NCI-H345 treated with DMSO at 0.1 percent for 48 hours (cell line): ENCODE results near the gene PRIM1.
A peak's percentile ranks its signal among the peaks of the same experiment; 100 is the strongest.
"Not testable (repeated sequence)": the region's sequence is repeated elsewhere in the genome, so short reads cannot be mapped to it uniquely, and the experiment has no call there.

Experiments used
- DNase-seq: peaks from one replicate; lab custom pipeline; 2025; ENCODE audit not compliant: unreplicated experiment; lab: John Stamatoyannopoulos, UW

Gene PRIM1

GRCh38 chr12:56751712-56752598 lies at the start of gene PRIM1:
Gene PRIM1 (minus strand): TSS chr12:56752323. CDS start chr12:56752298, 25 bp downstream.
- DNase-seq, result peak; percentile 87

DNA sequence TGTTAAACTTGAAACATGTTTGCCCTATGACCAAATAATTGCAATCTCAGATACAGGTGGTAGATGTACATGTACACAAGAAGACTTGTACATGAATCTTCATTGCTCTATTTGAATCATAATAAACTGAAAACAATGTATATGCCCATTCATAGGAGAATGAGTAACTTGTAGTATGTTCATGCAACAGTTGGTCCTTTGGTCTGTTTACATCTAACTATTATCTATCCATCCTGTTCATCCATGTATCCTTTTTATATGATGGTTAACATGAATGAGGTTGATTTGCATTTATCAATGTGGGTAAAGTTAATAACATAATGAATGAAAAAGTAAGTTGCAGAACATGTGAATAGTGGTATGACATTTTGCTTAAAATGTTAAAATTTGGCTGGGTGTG lies 48.1 kb upstream of the PRIM1 start:
- no peak for DNase-seq

DNA sequence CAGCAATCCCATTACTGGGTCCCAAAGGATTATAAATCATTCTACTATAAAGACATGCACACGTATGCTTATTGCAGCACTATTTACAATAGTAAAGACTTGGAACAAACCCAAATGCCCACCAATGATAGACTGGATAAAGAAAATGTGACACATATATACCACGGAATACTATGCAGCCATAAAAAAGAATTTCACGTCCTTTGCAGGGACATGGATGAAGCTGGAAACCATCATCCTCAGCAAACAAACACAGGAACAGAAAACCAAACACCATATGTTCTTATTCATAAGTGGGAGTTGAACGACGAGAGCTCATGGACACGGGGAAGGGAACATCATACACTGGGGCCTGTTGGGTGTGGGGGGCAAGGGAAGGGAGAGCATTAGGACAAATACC lies 47.2 kb upstream of the PRIM1 start:
- not testable (repeated sequence) for DNase-seq

GRCh38 chr12:56795791-56796190 lies 43.7 kb upstream of the PRIM1 start:
- not testable (repeated sequence) for DNase-seq

- DNase-seq, result not testable (repeated sequence)
These were observed 43.0 kb upstream of the PRIM1 start for GRCh38 chr12:56795046-56795562.

DNA sequence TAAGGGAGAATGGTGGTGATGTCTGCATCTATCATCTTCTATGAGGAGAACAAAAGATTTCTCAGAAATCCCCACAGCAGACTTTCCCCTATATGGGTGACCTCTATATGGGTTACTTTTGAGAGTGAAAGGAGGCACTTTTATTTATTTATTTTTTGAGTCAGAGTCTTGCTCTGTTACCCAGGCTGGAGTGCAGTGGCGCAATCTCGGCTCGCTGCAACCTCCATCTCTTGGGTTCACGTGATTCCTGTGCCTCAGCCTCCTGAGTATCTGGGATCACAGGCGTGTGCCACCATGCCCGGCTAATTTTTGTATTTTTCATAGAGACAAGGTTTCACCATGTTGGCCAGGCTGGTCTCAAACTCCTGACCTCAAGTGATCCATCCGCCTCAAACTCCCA lies 41.0 kb upstream of the PRIM1 start:
- not testable (repeated sequence) for DNase-seq

DNA sequence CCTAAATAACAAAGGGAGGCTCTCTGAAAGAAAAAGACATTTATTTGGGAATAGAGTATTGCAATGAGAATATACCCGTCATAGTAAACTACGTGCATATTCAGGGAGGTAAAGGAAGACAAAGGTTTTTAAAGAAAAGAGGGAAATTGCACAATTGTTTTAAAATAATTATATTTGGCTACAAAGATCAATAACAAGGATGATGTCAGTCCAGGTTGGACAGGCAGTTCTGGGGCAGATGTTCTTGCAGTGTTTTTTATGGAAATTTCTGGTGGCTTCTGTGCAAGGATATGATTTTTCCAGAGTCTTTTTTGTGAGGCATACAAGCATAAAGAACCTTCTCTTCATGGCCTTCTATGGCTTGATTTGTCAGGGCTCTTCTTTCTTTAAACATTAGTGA lies 40.6 kb upstream of the PRIM1 start:
- DNase-seq, result no peak

DNA sequence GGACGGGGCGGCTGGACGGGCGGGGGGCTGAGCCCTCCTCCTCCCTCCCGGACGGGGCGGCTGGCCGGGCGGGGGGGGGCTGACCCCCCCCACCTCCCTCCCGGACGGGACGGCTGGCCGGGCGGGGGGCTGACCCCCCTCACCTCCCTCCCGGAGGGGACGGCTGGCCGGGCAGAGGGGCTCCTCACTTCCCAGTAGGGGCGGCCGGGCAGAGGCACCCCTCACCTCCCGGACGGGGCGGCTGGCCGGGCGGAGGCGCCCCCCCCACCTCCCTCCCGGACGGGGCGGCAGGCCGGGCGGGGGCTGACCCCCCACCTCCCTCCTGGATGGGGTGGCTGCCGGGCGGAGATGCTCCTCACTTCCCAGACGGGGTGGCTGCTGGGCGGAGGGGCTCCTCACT lies 37.3 kb upstream of the PRIM1 start:
- not testable (repeated sequence) for DNase-seq

GRCh38 chr12:56787498-56787897 lies 35.4 kb upstream of the PRIM1 start:
- DNase-seq, result no peak

DNA sequence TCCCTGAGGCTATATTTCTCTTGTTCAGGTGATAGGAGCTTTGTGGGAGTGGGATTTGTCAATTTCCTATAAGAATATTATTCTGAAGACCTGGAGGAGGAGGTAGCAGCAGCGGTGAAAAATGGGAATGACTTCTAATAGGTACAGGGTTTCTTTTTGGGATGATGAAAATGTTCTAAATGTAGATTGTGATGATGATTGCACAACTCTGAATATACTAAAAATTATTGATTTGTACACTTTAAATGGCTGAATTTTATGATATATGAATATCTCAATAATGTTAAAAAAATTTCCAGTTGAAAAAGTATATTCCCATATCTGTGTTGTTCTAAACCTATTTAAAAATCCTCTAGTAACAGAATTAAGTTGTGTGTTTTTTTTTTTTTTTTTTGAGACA lies 33.8 kb upstream of the PRIM1 start:
- DNase-seq, result no peak

DNA sequence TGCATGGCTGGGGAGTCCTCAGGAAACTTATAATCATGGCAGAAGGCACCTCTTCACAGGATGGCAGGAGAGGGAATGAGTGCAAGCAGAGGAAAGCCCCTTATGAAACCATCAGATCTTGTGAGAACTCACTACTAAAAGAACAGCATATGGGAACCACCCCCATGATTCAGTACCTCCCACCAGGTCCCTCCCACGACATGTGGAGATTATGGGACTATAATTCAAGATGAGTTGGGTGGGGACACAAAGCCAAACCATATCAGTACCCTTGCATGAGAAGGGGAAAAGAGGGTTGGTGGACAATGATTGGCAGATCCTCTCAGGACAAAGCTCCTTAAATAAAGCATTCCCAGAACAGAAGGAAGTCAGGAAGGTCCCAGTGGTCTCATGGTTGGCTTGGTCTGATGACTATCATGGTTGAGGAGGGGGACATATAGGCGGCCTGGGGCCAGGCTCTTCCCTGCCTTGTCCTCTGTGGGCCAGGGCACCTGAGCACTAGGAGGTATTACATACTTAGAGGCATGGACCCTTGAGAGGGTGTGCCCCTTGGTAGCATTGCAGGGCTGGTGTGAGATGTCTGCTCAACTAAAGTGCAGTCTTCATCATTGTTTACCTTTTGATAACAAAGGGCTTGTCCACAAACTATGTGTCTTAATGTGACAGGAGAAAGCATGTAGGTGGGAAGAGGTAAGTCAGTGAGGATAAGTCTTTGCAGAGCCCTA lies 33.2 kb upstream of the PRIM1 start:
- no peak for DNase-seq

GRCh38 chr12:56781726-56782125 lies 29.6 kb upstream of the PRIM1 start:
- no peak for DNase-seq

DNA sequence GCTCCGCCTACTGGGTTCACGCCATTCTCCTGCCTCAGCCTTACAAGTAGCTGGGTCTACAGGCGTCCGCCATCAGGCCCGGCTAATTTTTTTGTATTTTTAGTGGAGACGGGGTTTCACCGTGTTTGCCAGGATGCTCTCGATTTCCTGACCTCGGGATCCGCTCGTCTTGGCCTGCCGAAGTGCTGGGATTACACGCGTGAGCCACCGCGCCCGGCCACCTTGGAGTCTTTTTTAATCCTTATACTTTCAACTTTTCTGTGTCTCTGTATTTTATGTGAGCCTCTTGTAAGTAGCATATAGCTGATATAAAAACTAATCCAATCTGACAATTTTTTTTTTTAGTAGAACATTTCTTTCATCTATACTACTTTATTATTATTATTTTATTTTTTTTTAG lies 26.6 kb upstream of the PRIM1 start:
- DNase-seq, result no peak

- DNase-seq, result no peak
These were observed 24.5 kb upstream of the PRIM1 start for GRCh38 chr12:56776654-56777053.

DNA sequence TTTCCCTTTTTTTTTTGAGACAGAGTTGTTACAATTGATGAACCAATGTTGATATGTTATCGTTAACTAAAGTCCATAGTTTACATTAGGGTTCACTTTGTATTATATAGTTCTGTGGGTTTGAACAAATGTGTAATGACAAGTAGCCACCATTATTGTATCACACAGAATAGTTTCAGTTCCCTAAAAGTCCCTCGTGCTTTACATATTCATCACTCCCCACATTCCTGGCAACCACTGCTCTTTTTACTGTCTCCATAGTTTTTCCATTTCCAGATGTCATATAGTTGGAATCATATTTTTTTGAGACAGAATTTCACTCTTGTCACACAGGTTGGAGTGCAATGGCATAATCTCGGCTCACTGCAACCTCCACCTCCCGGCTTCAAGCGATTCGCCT lies 23.5 kb upstream of the PRIM1 start:
- no peak for DNase-seq

- DNase-seq, result no peak
These were observed 21.0 kb upstream of the PRIM1 start for GRCh38 chr12:56773113-56773512.

DNA sequence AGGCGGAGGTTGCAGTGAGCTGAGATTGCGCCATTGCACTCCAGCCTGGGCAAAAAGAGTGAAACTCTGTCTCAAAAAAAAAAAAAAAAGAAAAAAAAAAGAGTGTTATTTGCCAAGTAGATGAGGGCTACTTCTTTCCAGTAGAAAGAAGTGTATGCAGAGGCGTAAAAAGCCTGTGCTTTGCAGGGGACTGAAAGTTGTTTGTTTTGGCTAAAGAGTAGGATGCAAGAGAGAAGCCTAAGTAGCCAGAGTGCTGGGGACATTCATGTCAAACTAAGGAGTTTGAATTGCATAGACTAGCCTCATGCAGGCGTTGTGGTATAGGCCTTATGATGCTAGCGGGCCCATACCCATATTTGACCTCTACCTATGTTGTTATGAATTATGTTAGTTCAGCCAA lies 20.5 kb upstream of the PRIM1 start:
- DNase-seq, result no peak

DNA sequence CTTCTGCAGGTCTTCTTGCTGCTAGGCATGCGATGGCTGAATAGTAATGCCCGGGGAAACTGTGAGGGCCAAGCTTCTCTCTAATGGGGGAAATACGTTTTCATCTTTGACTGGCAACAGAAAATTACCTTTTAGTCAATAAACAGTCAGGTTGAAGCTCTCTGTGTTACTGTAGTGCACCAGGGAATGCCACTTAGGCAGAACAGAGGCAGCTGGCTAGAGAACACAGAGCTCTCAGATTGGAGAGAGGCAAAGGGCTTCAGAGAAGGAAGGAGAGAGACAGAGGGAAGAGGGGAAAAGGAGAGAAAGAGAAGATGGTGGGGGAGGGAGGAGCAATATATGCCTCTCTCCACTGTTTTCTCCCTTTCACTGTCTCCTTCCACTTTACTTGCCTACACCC lies 17.7 kb upstream of the PRIM1 start:
- DNase-seq, result no peak

DNA sequence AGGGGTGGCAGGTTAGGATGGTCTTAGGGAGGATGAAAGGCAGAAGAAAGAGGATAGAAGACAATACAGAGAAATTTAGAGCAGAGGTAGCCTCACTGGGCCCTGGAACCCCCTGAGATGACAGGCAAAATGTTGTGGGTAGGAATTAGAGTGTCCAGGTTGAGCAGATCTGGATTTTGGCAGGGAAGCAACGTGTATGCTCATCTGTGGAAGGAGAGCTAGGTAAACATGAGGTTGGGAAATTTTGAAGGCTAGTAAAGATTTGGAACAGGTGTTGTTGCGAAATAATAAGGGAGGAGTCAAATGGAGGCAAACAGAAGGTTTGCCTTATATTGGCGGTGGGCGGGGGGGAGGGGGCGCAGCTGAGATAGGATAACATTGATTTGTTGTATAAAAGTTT lies 16.3 kb upstream of the PRIM1 start:
- DNase-seq, result no peak

DNA sequence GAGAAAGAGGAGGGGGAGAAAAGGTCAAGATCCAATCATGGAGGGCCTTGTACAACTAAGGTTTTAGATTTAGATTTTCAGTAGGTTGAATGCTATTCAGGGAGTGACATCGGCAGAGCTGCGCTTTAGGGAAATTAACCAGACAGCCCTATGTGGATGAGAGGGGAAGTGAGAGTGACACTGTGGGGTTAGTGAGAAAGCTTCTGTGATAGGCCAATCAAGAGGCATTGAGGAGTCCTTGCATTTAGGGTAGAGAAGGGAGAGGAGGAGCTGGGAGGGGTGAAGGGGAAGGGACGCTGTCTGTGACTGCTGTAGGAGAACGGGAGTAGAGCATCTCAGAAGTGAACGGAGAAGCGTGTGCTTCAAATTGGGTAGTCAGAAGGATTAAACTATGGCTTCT lies 14.4 kb upstream of the PRIM1 start:
- no peak for DNase-seq

GRCh38 chr12:56763753-56764657 lies 11.9 kb upstream of the PRIM1 start:
- no peak for DNase-seq
